Left ventricle myocardium inferior (tissue), 1 donor: ENCODE measurements around the gene EDNRB. TPM values are rescaled to one million over a fixed set of nuclear protein-coding genes. Genes with fewer than 3 reads are reported as not detected.

Experiments used
- DNase-seq: peaks from one replicate; pipeline ENCODE4 v3.0.0-alpha.2; 2020
- H3K27ac ChIP-seq: fragments of 200-600 bp; replicated peaks from 2 replicates; pipeline ENCODE4 v1.8.0; 2021
- H3K27me3 ChIP-seq: fragments of 200-600 bp; 2 replicates; pipeline ENCODE4 v1.8.0; 2021; ENCODE audit warnings: low read depth
- H3K36me3 ChIP-seq: fragments of 200-600 bp; 2 replicates; pipeline ENCODE4 v1.8.0; 2021
- H3K4me1 ChIP-seq: fragments of 200-600 bp; 2 replicates; pipeline ENCODE4 v1.8.0; 2021
- H3K4me3 ChIP-seq: fragments of 200-600 bp; 2 replicates; pipeline ENCODE4 v1.8.0; 2021; ENCODE audit warnings: mild to moderate bottlenecking, moderate library complexity
- H3K9me3 ChIP-seq: fragments of 200-600 bp; replicated peaks from 2 replicates; pipeline ENCODE4 v1.8.0; 2021
- CTCF ChIP-seq: fragments of 200-600 bp; IDR thresholded peaks from 2 replicates; pipeline ENCODE4 v1.8.0; 2021; ENCODE audit warnings: antibody characterized with exemption, mild to moderate bottlenecking, borderline replicate concordance
- intact Hi-C: fragments of 100-400 bp; cut with micrococcal nuclease; formaldehyde crosslinking; loops from one replicate; pipeline ENCODE4 v1.11.0; 2022
- total RNA-seq: library from RNA; stranded (reverse); fragmentation: NEBNext Ultra II Directional; extraction: Animal tissue kit (Norgen Biotek cat#: 25700); gene quantifications from one replicate; pipeline ENCODE4 v1.2.1, GENCODE V29; 2021
- donor health status: DM: no; HTN: yes; CAD: no; lungs with severe emphysema.

EDNRB gene
- total RNA-seq, 1 donor from 2014 or later: 25.6 TPM

DNA sequence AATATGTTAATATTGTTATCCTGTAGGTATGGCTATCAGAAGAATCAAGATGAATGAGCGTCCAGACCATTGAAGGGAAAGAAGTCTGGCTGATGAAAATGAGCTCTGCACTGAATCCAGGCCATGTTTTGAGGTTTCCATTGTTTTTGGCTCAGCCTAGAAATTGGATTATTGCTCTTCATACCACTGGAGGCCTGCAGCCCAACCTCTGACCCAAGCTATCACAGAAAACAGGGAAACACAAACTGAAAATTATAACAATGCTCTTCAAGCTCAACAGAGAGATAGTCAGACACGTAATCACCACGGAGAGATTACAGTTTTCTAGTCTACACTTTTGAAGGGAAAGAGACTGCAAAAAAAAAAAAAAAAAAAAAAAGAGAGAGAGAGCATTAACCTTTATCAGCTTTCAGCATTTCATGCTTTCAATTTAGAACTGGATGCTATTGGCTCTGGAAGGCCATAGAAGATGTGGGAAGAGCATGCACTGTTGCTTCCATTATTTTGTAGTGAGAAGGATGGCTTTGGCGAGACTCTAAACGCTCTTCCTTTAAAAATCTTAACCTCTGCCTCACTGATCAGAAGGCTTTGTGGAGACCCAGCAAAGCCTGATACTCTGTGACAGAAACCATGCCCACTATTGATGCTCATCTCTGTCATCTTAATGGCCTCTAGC is 10.8 kb downstream of the EDNRB start:
- H3K36me3 ChIP-seq: peaks cover 13% of the 10 kb centered on the region
- H3K4me3 ChIP-seq: no peak overlapping the region
- intact Hi-C loops: no loop called here
- peak; percentile 19 for DNase-seq
- peaks cover 16% of the 10 kb centered on the region for H3K4me1 ChIP-seq
- peak overlapping the region; percentile 55 for H3K27ac ChIP-seq
- no peak for TF ChIP-seq CTCF
- no peaks in the 10 kb centered on the region for H3K27me3 ChIP-seq
- H3K9me3 ChIP-seq: peaks cover 13% of the 10 kb centered on the region

DNA sequence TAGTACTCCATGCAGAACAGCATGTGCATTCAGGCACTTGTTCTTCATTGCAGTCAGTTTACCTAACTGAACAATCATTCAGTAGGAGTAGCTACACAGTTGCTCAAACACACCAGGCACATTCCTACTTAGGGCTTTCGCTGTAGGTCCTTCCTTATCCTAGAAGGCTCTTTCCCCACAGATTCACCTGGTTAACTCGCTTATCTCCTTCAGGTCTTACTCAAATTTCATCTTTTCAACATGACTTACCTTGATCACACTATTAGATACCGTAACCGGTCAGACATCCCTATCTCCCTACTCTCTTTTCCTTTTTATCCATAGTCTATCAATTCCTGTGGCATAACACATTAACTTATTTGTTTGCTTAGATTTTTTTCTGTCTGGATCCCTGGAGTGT is 14.6 kb downstream of the EDNRB start:
- no peak overlapping the region for H3K4me3 ChIP-seq
- H3K36me3 ChIP-seq: peaks cover 38% of the 10 kb centered on the region
- no peak for DNase-seq
- TF ChIP-seq CTCF: no peak
- H3K27me3 ChIP-seq: no peaks in the 10 kb centered on the region
- intact Hi-C loops: no loop called here
- peaks cover 20% of the 10 kb centered on the region for H3K9me3 ChIP-seq
- H3K4me1 ChIP-seq: peaks cover 8% of the 10 kb centered on the region
- H3K27ac ChIP-seq: no peak overlapping the region

DNA sequence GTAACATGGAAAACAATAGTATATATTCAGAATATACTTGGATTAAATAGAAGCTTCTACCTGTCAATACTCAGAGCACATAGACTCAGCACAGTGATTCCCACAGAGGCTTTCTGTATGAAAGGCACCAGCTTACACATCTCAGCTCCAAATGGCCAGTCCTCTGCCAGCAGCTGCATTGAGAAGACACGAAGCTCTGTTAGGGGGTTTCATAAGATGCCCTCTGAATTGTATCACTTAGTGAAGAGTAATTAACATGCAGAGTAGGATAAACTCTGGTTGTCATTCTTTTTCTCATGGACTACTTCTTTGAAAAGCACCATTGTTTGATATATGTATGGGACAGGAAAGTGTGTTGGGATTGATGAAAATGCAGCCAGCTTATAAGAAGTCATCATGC is 15.2 kb downstream of the EDNRB start:
- H3K4me1 ChIP-seq: peaks cover 8% of the 10 kb centered on the region
- peaks cover 38% of the 10 kb centered on the region for H3K36me3 ChIP-seq
- no peak overlapping the region for H3K27ac ChIP-seq
- TF ChIP-seq CTCF: no peak
- peaks cover 20% of the 10 kb centered on the region for H3K9me3 ChIP-seq
- H3K27me3 ChIP-seq: no peaks in the 10 kb centered on the region
- no peak overlapping the region for H3K4me3 ChIP-seq
- DNase-seq: no peak
- intact Hi-C loops: no loop called here

- Histone ChIP-seq H3K4me3 (no peak overlapping the region), H3K27me3 (no peaks in the 10 kb centered on the region), H3K36me3 (peaks cover 38% of the 10 kb centered on the region), H3K27ac (no peak overlapping the region), H3K4me1 (peaks cover 17% of the 10 kb centered on the region), H3K9me3 (peaks cover 20% of the 10 kb centered on the region)
- intact Hi-C loops: no loop called here
- DNase-seq: no peak
- no peak for TF ChIP-seq CTCF
Observed at GRCh38 chr13:77902319-77902963, 16.2 kb downstream of the EDNRB start.

- no peak for TF ChIP-seq CTCF
- Histone ChIP-seq H3K27me3 (no peaks in the 10 kb centered on the region), H3K9me3 (peaks cover 10% of the 10 kb centered on the region), H3K27ac (peak overlapping the region; percentile 87), H3K4me3 (no peak overlapping the region), H3K36me3 (peaks cover 28% of the 10 kb centered on the region), H3K4me1 (peaks cover 52% of the 10 kb centered on the region)
- no peak for DNase-seq
- intact Hi-C loops: no loop called here
Observed at GRCh38 chr13:77898097-77898496, 20.5 kb downstream of the EDNRB start.
